ENCODE results near the gene RBP3. TPM values are rescaled to one million over a fixed set of nuclear protein-coding genes. Genes with fewer than 3 reads are reported as not detected.

The RBP3 gene
- total and polyA plus RNA-seq, 8 donors: 0.07 to 0.14 (median 0.09) TPM; not detected in 5

- DNase-seq (no peak), ATAC-seq (no peak)
- no peaks in the 10 kb centered on the region for H3K36me3 ChIP-seq
- H3K4me1 ChIP-seq: peaks cover 0 to under 1% of the 10 kb centered on the region in 2 donors
- no peak overlapping the region for H3K27ac ChIP-seq
- no peaks in the 10 kb centered on the region for H3K9me3 ChIP-seq
- intact Hi-C loops (cut with DNase I): loop anchor here (10.0 kb wide), 2 partner anchors 272 to 292 kb away; no protein-coding TSS in a partner anchor
- TF ChIP-seq CTCF (IDR thresholded peaks at IDR 0.05): no peak
- peaks cover 0 to 12% of the 10 kb centered on the region in 2 donors for H3K27me3 ChIP-seq
- H3K4me3 ChIP-seq: no peak overlapping the region
These were observed 30.9 kb upstream of the RBP3 start for GRCh38 chr10:47317251-47317650.

DNA sequence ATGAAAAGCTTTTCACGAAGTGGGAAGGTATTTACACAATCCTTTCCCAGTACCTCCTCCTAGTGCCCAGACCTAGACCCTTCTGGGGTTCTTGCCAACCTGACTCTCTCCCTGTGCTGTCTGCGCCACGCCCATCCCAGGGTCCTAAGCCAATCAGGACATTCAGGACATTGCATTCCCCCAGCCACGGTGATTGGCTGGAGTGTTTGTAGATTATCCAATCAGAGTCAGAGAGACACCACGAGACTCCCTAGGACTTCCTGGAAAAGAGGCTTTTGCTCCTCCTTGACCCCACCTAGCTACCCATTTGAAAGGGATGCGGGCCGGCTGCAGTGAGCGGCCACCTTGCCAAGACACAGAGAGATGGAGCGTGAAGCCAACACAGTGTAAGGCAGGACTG is 29.5 kb upstream of the RBP3 start:
- TF ChIP-seq CTCF (IDR thresholded peaks at IDR 0.05): no peak

GRCh38 chr10:47319784-47320183 is 28.4 kb upstream of the RBP3 start:
- Histone ChIP-seq H3K27ac (no peak overlapping the region), H3K36me3 (no peaks in the 10 kb centered on the region), H3K9me3 (no peaks in the 10 kb centered on the region), H3K4me3 (no peak overlapping the region), H3K27me3 (peaks cover 0 to 19% of the 10 kb centered on the region in 2 donors), H3K4me1 (no peaks in the 10 kb centered on the region)
- DNase-seq: peak in 1 of 4 donors; percentile 26
- ATAC-seq: no peak
- intact Hi-C loops (cut with DNase I): loop anchor here (10.0 kb wide), 2 partner anchors 275 to 295 kb away; no protein-coding TSS in a partner anchor
- TF ChIP-seq CTCF (IDR thresholded peaks at IDR 0.05): no peak

More for the DNA sequence above, 29.5 kb upstream of the RBP3 start:
- H3K27ac ChIP-seq: no peak overlapping the region
- no peak overlapping the region for H3K4me3 ChIP-seq
- intact Hi-C loops (cut with DNase I): loop anchor here (10.0 kb wide), 2 partner anchors 274 to 294 kb away; no protein-coding TSS in a partner anchor
- peak in 1 of 4 donors; percentile 20 for DNase-seq
- ATAC-seq: no peak
- H3K27me3 ChIP-seq: peaks cover 0 to 19% of the 10 kb centered on the region in 2 donors
- no peaks in the 10 kb centered on the region for H3K36me3 ChIP-seq
- H3K9me3 ChIP-seq: no peaks in the 10 kb centered on the region
- H3K4me1 ChIP-seq: no peaks in the 10 kb centered on the region

DNA sequence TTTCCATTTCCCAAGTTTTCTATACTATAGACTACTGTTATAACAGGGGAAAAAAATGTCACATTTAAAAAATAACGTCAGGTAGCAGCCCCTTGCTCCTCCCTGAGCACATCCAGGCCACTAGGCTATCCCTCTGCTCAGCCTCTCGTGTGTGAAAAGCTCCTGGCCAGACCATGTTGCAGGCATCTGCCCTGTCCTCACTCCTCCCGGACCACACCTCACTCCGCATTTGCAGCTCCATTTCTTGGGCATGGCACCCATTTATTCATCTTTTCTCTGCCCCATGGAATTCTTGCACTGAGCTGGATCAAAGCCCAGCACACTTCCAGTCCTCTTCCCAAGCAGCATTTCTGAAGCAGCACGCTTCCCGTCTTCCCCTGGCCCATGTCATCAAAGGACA is 27.4 kb upstream of the RBP3 start:
- Histone ChIP-seq H3K36me3 (no peaks in the 10 kb centered on the region), H3K4me1 (no peaks in the 10 kb centered on the region), H3K4me3 (no peak overlapping the region), H3K9me3 (no peaks in the 10 kb centered on the region), H3K27me3 (peaks cover 0 to 19% of the 10 kb centered on the region in 2 donors), H3K27ac (no peak overlapping the region)
- ATAC-seq (no peak), DNase-seq (no peak)
- TF ChIP-seq CTCF (IDR thresholded peaks at IDR 0.05): no peak
- intact Hi-C loops (cut with DNase I): no loop called here

DNA sequence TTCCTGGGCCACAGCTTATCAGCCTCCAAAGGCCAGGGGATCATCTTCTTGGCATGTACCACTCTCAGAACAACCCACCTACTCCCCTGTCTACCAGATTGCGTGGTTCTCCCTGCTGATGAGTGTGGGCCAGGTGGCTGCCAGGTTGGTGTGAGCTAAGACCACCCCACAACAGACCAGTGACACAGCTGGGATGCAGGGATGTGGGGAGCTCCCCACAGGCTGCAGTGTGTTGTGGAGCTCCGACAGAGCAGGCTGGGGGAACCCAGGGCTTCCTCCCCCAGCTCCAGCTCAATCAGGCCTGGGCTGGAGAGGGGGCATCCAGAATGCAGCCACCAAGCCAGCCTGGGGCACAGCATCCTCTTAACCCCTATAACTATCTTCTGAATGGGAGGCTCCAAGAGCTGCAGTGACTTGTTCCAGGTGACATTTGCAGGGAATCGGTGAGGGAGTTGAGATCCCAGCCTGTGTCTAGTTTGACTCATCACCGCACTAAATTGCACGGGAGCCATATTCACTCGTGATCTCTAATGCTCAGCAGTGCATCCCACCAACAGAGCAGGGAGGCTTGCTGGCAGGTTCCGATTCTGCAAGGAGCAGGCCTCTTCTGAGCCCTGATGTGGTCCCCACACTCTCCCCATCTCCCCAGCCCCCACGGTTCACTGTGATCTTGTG is 26.5 kb upstream of the RBP3 start:
- DNase-seq: peak in 1 of 4 donors; percentile 31
- Histone ChIP-seq H3K27ac (no peak overlapping the region), H3K9me3 (no peaks in the 10 kb centered on the region), H3K36me3 (no peaks in the 10 kb centered on the region), H3K27me3 (peaks cover 0 to 19% of the 10 kb centered on the region in 2 donors), H3K4me3 (no peak overlapping the region), H3K4me1 (no peaks in the 10 kb centered on the region)
- TF ChIP-seq CTCF (IDR thresholded peaks at IDR 0.05): no peak
- no peak for ATAC-seq
- intact Hi-C loops (cut with DNase I): no loop called here
